Measurements from ENCODE around the gene INAFM2.

- TF ChIP-seq CREB1 (IDR thresholded peaks at IDR 0.05; ENCODE audit: low read depth) (no peak), STAT3 (IDR thresholded peaks at IDR 0.05; ENCODE audit: low read depth, low read length) (no peak), RFX5 (IDR thresholded peaks at IDR 0.05; ENCODE audit: low read depth, low read length) (no peak), CTCF (IDR thresholded peaks at IDR 0.05 in 2 of 3, conservative IDR thresholded peaks at IDR 0.05 in 1 of 3; ENCODE audit: control insufficient read depth in 2 of 3, extremely low read depth in 1 of 3, insufficient read depth in 1 of 3, low read depth in 3 of 3, low read length in 3 of 3) (no peak), ZSCAN29 (IDR thresholded peaks at IDR 0.05) (no peak), POLR2A (IDR thresholded peaks at IDR 0.05; ENCODE audit: low read depth, low read length) (no peak), YY1 (IDR thresholded peaks at IDR 0.05; ENCODE audit: low read depth, low read length) (no peak), ATF2 (IDR thresholded peaks at IDR 0.05; ENCODE audit: low read length) (no peak), ASH2L (IDR thresholded peaks at IDR 0.05; ENCODE audit: borderline replicate concordance, low read depth) (no peak), SREBF2 (IDR thresholded peaks at IDR 0.05; ENCODE audit: low read length) (no peak)
Observed at GRCh38 chr15:40306908-40307307, 16.6 kb upstream of the INAFM2 start.
